AG08395 (cell line): ENCODE results near the gene SLC18B1.
A peak's percentile ranks its signal among the peaks of the same experiment; 100 is the strongest.

Source experiments
- DNase-seq: peaks from one replicate; pipeline ENCODE4 v3.0.0; 2012; ENCODE audit warnings: mixed read lengths, low spot score

The SLC18B1 gene

GRCh38 chr6:132797951-132798868 lies at the start of gene SLC18B1:
Gene SLC18B1 (minus strand): TSS chr6:132798637. CDS start chr6:132798456, 181 bp downstream.
- peak; percentile 39 for DNase-seq

DNA sequence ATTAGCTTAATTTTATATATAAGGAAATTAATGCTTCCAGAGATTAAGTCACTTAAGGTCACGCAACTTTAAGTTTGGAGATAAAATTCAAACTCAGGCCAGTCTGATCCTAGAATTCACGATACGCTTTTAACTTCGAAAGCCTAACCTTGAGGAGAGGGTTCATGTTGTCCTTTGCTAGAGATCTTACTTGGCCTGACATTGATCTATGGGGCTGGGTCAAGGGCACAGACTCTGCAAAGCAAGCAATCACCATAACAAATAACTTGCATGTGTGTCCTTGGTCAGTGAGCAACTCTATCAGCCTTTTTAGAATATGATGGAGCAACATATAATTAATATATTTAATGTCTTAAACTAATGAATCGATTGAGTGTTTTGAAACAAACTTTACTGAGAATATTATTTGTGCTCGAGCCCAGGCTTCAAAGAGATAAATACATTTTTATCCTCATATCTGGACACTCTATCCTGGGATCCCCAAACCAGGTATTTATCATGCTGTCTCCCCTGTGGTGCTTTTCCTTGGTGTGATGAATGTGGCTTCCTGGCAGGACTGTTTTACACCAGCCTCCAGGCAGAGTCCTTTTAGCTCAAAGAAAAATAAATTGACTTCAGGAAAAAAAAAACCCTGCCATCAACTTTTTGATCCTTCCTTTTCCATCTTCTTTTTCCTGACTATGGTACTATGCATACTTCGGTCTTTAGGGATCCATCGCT lies 45.0 kb upstream of the SLC18B1 start:
- no peak for DNase-seq

DNA sequence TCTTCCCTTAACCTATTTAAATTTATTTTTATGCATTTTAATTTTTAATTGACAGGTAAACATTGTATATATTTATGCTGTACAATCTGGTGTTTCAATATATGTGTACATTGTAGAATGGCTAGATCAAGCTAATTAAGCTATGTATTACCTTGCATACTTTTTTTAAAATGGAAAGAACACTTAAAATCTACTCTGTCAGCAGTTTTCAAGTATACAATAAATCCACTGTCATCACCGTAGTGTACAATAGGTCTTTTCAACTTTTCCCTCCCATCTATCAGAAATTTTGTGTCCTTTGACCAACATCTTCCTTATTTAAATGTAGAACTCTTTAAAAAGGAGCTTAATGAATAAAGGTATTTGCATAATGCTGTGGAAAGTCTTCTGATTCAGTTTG lies 43.5 kb upstream of the SLC18B1 start:
- DNase-seq, result no peak

DNA sequence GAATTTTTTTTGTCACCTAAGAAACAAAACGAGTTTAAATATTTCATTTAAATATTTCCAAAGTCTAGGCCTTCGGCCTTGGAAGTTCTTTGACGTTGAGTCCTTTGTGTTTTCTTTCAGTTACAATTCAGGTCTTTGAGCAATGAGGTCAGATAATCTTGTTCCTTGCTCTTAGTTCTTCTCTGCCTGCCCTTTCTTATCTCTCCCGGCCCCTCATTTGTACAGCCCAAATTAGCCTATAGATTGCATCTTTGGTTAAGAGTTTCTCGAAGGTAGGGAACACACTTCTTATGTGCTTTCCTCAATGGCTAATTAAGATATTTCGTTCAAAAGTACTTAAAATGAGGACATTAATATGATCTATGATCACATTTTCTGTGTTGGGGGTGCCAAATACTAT lies 34.5 kb upstream of the SLC18B1 start:
- no peak for DNase-seq

DNA sequence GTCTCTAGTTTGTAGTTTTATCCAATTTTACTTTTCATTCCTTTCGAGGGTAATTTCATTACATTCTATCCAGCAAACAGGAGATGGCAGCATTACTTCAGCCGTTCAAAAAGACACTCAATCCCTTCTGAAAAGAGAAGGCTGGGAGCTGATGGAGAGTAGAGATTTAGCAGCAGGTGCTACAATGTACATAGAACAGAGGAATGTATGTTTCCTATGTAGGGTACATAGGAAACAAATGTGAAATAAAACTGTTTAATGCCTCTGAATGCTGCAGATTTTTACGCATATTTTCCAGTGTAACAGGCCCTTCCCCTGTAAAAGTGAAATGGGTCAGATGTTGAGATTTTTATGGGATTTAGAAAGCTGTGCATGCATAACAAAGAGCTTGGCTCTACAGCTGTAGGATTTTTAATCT lies 31.9 kb upstream of the SLC18B1 start:
- peak; percentile 8 for DNase-seq

- no peak for DNase-seq
Measured at GRCh38 chr6:132820629-132821381, 22.4 kb upstream of the SLC18B1 start.

DNA sequence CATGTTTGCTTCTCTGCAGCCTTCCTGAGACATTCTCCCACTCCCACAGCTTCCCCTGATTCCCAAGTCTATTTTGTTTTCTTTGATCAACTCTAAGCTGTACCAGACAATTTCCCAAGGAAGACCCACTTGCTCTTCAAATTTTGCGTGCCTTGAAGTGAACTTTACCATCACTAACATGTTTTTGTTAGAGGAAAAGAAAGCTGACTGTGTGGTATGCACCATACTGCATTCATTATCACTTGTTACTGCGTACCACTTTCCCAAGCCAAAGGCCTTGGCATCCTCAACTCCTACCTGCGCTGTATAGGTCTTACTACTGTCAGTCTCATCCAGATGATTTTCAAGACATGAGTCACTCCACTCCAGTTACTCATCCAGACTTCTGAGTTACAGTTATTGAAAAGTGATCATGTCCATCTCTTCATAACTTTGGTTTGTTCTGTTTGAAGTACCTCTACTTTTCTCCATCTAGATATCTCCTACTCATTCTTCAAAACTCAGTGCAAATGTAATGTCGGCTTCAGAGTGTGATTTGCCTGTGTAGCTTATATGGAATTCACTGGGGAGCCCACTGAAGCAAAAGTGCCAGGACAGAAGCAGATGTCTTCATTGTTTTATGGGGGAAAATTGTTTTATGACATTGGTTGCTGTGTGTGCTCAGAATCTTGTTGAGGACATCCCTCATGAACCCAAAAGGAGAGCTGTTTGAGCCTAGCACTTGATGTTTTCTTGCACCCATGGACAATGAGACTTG lies 21.1 kb upstream of the SLC18B1 start:
- DNase-seq, result no peak

DNA sequence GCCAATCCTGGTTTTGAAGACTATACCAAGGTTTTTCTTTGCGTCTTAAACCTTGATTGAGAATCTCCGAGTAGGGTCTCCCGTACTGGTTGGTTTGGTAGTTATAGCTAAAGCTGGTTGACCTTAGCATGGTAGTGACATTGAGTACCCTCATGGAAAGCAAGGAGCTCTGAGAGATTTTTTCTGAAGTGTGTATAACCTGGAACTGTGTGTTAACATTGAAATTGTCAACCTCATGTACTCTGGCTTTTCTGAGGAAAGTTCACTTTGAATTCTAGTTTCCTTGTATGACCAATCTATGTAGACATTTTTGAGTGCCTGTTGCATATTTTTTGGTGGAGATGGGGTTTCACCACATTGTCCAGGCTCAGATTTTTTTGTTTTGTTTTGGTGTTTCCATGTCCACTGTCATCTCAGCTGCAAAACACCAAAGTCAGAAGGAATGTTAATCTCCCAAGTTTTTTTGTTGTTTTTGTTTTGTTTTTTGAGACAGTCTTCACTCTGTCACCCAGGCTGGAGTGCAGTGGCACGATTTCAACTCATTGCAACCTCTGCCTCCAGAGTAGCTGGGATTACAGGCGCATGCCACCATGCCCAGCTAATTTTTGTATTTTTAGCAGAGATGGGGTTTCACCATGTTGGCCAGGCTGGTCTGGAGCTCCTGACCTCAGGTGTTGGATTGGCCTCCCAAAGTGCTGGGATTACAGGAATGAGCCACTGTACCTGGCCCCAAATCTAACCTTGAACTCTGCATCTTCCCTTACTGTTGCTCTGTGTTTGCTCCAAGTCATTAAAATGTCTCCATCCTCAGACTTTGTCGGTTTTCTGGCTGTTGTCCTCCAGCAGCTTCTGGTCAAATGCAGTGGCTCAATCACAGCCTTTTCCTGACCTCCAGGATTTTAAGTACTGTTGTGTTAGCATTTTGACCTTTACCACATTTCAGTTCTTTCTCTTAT lies 20.2 kb upstream of the SLC18B1 start:
- DNase-seq, result no peak

DNA sequence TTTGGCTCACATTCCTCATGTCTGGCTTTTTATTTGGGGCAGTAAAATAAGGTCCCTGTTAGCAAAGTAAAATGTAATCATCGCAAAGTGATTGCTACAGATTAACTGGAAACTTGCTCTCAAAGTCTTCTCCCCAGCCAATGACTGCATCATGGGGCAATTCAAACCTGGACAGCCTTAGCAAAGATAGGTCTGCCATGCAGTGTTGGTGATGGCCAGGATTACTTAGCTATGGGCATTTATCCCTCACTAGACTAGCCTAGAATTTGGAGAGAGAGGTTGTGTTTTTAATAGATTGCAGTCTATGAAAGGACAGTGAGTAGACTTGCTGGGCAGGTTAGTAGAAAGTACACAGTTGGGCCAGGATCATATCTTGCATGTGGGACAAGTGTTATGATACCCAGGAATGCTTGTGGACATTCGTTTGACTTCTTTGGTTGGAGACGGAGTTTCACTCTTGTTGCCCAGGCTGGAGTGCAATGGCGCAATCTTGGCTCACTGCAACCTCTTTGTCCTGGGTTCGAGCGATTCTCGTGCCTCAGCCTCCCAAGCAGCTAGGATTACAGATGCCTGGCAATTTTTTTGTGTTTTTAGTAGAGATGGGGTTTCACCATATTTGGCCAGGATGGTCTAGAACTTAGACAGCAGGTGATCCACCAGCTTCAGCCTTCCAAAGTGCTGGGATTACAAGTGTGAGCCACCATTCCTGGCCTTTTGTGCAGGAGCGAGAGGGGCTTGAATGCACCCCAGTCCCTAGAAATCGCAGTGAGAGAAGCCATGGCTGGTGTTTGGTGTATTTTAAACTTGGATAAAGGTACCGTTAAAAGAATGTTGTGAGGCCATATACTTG lies 19.3 kb upstream of the SLC18B1 start:
- no peak for DNase-seq

DNA sequence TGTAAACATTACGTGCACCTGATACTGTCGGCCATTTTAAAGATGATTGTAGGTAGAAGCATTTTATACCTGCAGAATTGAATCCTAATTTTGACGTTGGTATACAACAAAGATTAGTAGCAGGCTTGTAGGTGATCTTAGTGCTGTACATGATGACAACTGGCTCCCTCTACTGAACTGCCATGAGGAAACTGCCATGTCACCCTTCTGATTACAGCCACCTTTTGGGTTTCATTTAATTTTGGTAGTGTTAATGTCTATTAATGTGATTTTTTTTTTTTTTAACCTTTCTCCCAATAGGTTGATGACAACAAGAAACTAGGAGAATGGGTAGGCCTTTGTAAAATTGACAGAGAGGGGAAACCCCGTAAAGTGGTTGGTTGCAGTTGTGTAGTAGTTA lies 18.2 kb upstream of the SLC18B1 start:
- DNase-seq, result no peak

DNA sequence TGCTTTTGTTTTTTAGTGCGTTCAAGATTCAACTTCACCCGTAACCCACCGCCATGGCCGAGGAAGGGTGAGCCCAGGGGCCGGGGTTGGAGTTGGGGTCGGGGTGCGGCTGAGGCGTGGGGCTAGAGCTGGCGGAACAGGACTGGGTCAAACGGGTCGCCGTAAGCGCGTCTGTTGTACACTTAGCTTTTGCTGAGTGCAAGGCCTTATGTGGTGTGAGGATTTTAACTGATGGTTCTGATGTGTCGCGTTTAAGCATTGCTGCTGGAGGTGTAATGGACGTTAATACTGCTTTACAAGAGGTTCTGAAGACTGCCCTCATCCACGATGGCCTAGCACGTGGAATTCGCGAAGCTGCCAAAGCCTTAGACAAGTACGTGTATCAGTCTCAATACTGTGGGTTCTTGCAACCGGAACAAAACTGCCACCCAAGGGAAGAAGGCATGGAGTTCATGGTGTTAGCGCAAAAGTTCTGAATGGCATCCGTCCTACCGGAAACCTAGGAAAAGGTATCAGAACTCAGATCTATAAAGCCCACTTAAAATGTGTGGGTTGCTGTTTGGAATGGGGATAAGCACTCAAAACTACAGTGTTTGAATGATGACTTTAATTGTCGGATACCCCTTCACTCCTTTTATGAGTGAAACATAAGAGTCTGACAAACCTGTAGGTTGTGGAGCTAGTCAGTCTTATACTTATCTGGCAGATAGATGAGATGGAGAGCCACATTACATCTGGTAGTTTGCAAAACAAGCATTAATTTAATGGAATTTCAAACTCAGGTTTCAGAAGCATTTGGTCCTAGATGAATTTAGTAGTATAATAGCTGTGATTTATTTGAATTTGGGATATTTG lies 16.5 kb upstream of the SLC18B1 start:
- no peak for DNase-seq

- no peak for DNase-seq
Measured at GRCh38 chr6:132813173-132813856, 14.9 kb upstream of the SLC18B1 start.

DNA sequence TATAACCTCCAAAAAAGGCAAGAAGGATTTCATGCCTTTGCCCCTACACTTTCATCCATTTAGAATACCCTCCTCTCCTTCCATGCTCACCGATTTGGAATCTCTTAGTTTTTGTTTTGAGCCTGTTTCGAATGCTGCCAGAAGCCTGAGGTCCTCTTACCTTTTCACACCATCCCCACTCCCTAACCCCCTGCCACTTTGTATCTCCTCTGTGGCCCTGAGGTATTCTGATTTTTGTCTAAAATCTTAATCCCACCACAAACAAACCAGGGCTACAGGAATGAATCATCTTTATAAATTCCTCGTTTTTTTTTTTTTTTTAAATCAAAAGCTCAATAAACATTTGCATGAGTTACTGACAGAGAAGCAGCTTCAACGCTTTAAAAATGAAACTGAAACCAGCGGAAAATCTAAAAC lies 14.3 kb upstream of the SLC18B1 start:
- no peak for DNase-seq

DNA sequence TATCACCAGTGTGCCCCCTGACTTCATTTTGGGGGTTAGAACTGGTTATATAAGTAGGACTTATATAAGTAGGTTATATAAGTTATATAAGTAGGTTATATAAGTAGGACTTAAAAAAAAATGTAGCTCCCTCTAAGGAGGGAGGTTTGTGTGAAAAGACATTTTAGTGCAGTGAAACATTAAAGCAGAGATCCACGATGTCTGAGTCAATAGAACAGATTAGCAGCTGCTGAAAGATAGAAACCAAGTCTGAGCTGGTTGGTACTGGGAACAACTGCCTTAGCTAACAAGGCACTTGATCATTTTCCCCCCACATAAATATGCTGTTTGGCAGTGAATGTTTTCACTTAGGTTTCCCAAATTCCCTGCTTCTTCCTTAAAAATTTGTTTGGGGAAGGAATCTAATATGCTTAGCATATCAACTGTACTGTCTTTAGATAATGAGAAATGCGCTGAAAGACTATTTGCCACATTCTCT lies 13.9 kb upstream of the SLC18B1 start:
- DNase-seq, result no peak

DNA sequence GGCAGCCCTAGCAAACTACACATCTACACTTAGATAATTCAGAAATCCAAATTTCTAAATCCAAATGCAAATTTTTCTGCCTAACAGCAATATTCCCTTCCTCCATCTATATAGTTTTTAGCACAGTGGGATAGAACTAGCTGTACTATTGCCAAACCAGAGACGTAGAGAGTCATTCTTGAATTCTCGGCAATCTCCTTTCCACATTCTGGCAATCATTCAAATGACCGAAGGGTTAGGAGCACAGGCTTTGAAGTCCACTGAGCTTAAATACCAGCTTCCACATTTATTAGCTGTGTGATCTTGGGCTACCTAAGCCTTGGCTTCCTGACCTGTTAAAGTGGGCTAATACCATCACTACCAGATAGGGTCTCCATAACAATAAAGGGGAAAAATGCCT lies 12.8 kb upstream of the SLC18B1 start:
- DNase-seq, result no peak

GRCh38 chr6:132805548-132805947 lies 7.1 kb upstream of the SLC18B1 start:
- no peak for DNase-seq

DNA sequence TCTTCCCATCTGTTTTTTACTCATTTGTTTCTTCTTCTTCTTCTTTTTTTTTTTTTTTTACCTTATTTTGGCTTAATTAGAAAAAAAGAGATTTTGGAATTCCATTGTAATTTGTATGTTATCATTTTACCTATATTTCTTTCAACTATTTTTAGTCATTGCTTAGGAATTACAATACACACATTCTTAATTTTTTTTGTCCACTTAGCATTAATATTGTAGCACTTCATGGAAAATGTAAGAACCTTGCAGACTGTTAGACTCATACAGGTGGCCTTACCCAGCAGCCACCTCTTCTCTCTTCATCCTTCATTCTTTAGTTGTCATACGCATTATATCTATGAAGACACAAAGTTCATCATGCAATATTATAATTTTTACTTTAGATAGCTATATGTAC lies 5.8 kb upstream of the SLC18B1 start:
- no peak for DNase-seq

DNA sequence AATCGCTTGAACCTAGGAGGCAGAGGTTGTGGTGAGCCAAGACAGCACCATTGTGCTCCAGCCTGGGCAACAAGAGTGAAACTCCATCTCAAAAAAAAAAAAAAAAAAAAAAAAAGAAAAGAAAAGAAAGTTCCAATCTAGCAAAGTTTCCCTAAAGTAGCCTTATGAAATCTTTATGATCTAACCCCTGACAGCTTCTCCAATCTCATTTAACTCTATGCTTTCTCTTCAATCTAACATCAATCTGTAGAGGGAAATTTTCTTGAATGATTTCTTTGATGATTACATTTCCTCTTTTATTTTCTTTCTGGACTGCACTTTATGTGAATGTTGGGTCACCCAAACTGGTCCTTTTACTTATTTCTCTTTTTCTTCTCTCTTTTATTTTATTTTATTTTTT lies 2.2 kb upstream of the SLC18B1 start:
- no peak for DNase-seq
